Neural progenitor cell (in vitro differentiated cells): ENCODE results near the gene DIP2A. TPM values are rescaled to one million over a fixed set of nuclear protein-coding genes. Genes with fewer than 3 reads are reported as not detected.
A peak's percentile ranks its signal among the peaks of the same experiment; 100 is the strongest.

Experiments
- DNase-seq: peaks from one replicate; pipeline ENCODE4 v3.0.0-alpha.2; 2016; ENCODE audit warnings: low spot score
- H2AFZ ChIP-seq: fragments of 200-600 bp; sonication (generic); replicated peaks from 2 replicates; pipeline ENCODE4 v1.6.1; 2016; ENCODE audit warnings: antibody characterized with exemption
- H3F3A ChIP-seq: fragments of 200-600 bp; sonication (generic); 2 replicates; pipeline ENCODE4 v1.6.1; 2016; ENCODE audit warnings: antibody characterized with exemption, low read depth
- H3K27ac ChIP-seq: fragments of 200-600 bp; sonication (generic); 2 replicates; pipeline ENCODE4 v1.5.1; 2016; ENCODE audit warnings: mild to moderate bottlenecking
- H3K27me3 ChIP-seq: fragments of 200-600 bp; sonication (generic); 2 replicates; pipeline ENCODE4 v1.6.1; 2016; ENCODE audit warnings: mild to moderate bottlenecking, moderate library complexity
- H3K36me3 ChIP-seq: fragments of 200-600 bp; sonication (generic); 2 replicates; pipeline ENCODE4 v1.5.1; 2016
- H3K4me1 ChIP-seq: fragments of 200-600 bp; sonication (generic); 2 replicates; pipeline ENCODE4 v1.6.1; 2016; ENCODE audit warnings: mixed run types
- H3K4me2 ChIP-seq: fragments of 200-600 bp; sonication (generic); 2 replicates; pipeline ENCODE4 v1.6.1; 2016
- H3K4me3 ChIP-seq: fragments of 200-600 bp; sonication (generic); 2 replicates; pipeline ENCODE4 v1.5.1; 2016
- H3K79me2 ChIP-seq: fragments of 200-600 bp; sonication (generic); 2 replicates; pipeline ENCODE4 v1.6.1; 2016; ENCODE audit warnings: low read depth
- H3K9ac ChIP-seq: fragments of 200-600 bp; sonication (generic); 2 replicates; pipeline ENCODE4 v1.6.1; 2016
- H3K9me3 ChIP-seq: fragments of 200-600 bp; sonication (generic); 2 replicates; pipeline ENCODE4 v1.5.1; 2016; ENCODE audit warnings: low read depth
- H4K20me1 ChIP-seq: fragments of 200-600 bp; sonication (generic); 2 replicates; pipeline ENCODE4 v1.6.1; 2016; ENCODE audit warnings: low read depth
- H3K27ac Mint-ChIP-seq: 3 replicates; pipeline ENCODE4 v1.8.0; 2021; ENCODE audit warnings: mixed read lengths
- H3K27me3 Mint-ChIP-seq: 2 replicates; pipeline ENCODE4 v1.8.0; 2022; ENCODE audit warnings: low read depth, mild to moderate bottlenecking, inconsistent platforms, moderate library complexity, mixed read lengths; ENCODE audit not compliant: insufficient read depth
- H3K36me3 Mint-ChIP-seq: 3 replicates; pipeline ENCODE4 v1.8.0; 2021; ENCODE audit warnings: mixed read lengths
- H3K4me1 Mint-ChIP-seq: 3 replicates; pipeline ENCODE4 v1.8.0; 2021; ENCODE audit warnings: mixed read lengths
- H3K4me3 Mint-ChIP-seq: 3 replicates; pipeline ENCODE4 v1.8.0; 2021; ENCODE audit warnings: mild to moderate bottlenecking, moderate library complexity, mixed read lengths
- H3K9me3 Mint-ChIP-seq: 3 replicates; pipeline ENCODE4 v1.8.0; 2020; ENCODE audit warnings: mixed read lengths
- CTCF ChIP-seq: fragments of 200-600 bp; sonication (generic); IDR thresholded peaks from 2 replicates; pipeline ENCODE4 v1.5.1; 2017; ENCODE audit warnings: antibody characterized with exemption, mild to moderate bottlenecking
- EZH2 ChIP-seq: fragments of 200-600 bp; sonication (generic); IDR thresholded peaks from 2 replicates; pipeline ENCODE4 v1.6.1; 2017; ENCODE audit warnings: antibody characterized with exemption, mild to moderate bottlenecking, moderate library complexity
- EZH2phosphoT487 ChIP-seq: fragments of 200-600 bp; sonication (generic); IDR thresholded peaks from 2 replicates; pipeline ENCODE4 v1.6.1; 2017; ENCODE audit warnings: antibody characterized with exemption
- total RNA-seq: library from RNA; depleted of rRNA; stranded (reverse); fragments of >200 nt; gene quantifications from 2 replicates; pipeline ENCODE4 v1.2.3, GENCODE V29; 2015; ENCODE audit warnings: low replicate concordance

DIP2A gene
- total RNA-seq, 1 donor from 2014 or later, result 50.7 TPM

GRCh38 chr21:46468108-46468774, 9.6 kb downstream of the DIP2A start:
- Histone ChIP-seq H3K9me3 (no peaks in the 10 kb centered on the region), H3K9ac (no peak overlapping the region), H3F3A (no peaks in the 10 kb centered on the region), H3K79me2 (peaks cover 51% of the 10 kb centered on the region), H3K4me3 (no peak overlapping the region), H3K27me3 (no peaks in the 10 kb centered on the region), H3K27ac (peak overlapping the region; percentile 25), H3K36me3 (no peaks in the 10 kb centered on the region), H4K20me1 (no peaks in the 10 kb centered on the region), H3K4me2 (no peak overlapping the region), H3K4me1 (no peaks in the 10 kb centered on the region), H2AFZ (no peak overlapping the region)
- H3K4me3 Mint-ChIP-seq, result no peak overlapping the region
- no peak for DNase-seq
- H3K27me3 Mint-ChIP-seq, result peaks cover 4% of the 10 kb centered on the region
- TF ChIP-seq EZH2, result no peak
- TF ChIP-seq CTCF, result no peak
- no peak for TF ChIP-seq EZH2phosphoT487
- H3K4me1 Mint-ChIP-seq, result peaks cover 2% of the 10 kb centered on the region
- peaks cover 18% of the 10 kb centered on the region for H3K36me3 Mint-ChIP-seq
- no peak overlapping the region for H3K27ac Mint-ChIP-seq
- no peaks in the 10 kb centered on the region for H3K9me3 Mint-ChIP-seq

- H3K4me3 Mint-ChIP-seq, result no peak overlapping the region
- H3K79me2 ChIP-seq, result peaks cover 45% of the 10 kb centered on the region
Observed at GRCh38 chr21:46469275-46469674, 10.6 kb downstream of the DIP2A start.

GRCh38 chr21:46471514-46471913, 12.8 kb downstream of the DIP2A start:
- H3K79me2 ChIP-seq, result peaks cover 35% of the 10 kb centered on the region

More at GRCh38 chr21:46469275-46469674, 10.6 kb downstream of the DIP2A start:
- no peak for DNase-seq
- Histone ChIP-seq H3K4me1 (no peaks in the 10 kb centered on the region), H3K4me3 (no peak overlapping the region), H3K4me2 (no peak overlapping the region), H2AFZ (no peak overlapping the region), H3K9me3 (no peaks in the 10 kb centered on the region), H3F3A (no peaks in the 10 kb centered on the region), H3K27ac (no peak overlapping the region), H4K20me1 (no peaks in the 10 kb centered on the region), H3K9ac (no peak overlapping the region), H3K36me3 (no peaks in the 10 kb centered on the region), H3K27me3 (no peaks in the 10 kb centered on the region)
- Mint-ChIP-seq H3K27ac (no peak overlapping the region), H3K27me3 (peaks cover 2% of the 10 kb centered on the region), H3K4me1 (peaks cover 2% of the 10 kb centered on the region), H3K36me3 (peaks cover 21% of the 10 kb centered on the region), H3K9me3 (no peaks in the 10 kb centered on the region)
- TF ChIP-seq EZH2phosphoT487 (no peak), EZH2 (no peak), CTCF (no peak)

More at GRCh38 chr21:46471514-46471913, 12.8 kb downstream of the DIP2A start:
- Histone ChIP-seq H3K36me3 (no peaks in the 10 kb centered on the region), H4K20me1 (no peaks in the 10 kb centered on the region), H3F3A (no peaks in the 10 kb centered on the region), H2AFZ (no peak overlapping the region), H3K27ac (no peak overlapping the region), H3K4me2 (no peak overlapping the region), H3K9ac (no peak overlapping the region), H3K4me3 (no peak overlapping the region), H3K27me3 (no peaks in the 10 kb centered on the region), H3K9me3 (no peaks in the 10 kb centered on the region), H3K4me1 (no peaks in the 10 kb centered on the region)
- Mint-ChIP-seq H3K27me3 (peaks cover 2% of the 10 kb centered on the region), H3K9me3 (no peaks in the 10 kb centered on the region), H3K36me3 (peaks cover 22% of the 10 kb centered on the region), H3K4me3 (no peak overlapping the region), H3K27ac (no peak overlapping the region), H3K4me1 (peaks cover 2% of the 10 kb centered on the region)
- no peak for TF ChIP-seq EZH2phosphoT487
- no peak for TF ChIP-seq CTCF
- TF ChIP-seq EZH2, result no peak
- no peak for DNase-seq
